K562 (cell line): ENCODE data around the gene LRP10. TPM values are rescaled to one million over a fixed set of nuclear protein-coding genes. Genes with fewer than 3 reads are reported as not detected.

Experiments
- CHD4 ChIP-seq: fragments of 200-600 bp; sonication (generic); IDR thresholded peaks from 3 replicates; pipeline ENCODE4 v1.6.1; 2012; ENCODE audit warnings: low read depth, mild to moderate bottlenecking, mixed read lengths, low read length, inconsistent platforms; ENCODE audit not compliant: insufficient read depth, insufficient replicate concordance, poor library complexity, severe bottlenecking
- FOSL1 ChIP-seq: fragments of 200-800 bp; sonication (Bioruptor generic); conservative IDR thresholded peaks from 2 replicates; pipeline ENCODE4 v1.6.1; 2016; ENCODE audit warnings: missing genetic modification characterization, missing compliant biosample characterization
- FOXM1 ChIP-seq, 2 experiments: fragments of 450-650 bp in 1 of 2; sonication (generic) in 1 of 2; formaldehyde crosslinking in 1 of 2; IDR thresholded peaks; 2 replicates each; pipeline versions ENCODE4 v1.6.1 to v1.9.0; 2017 to 2022; ENCODE audit warnings: low read depth in 2 of 2, mild to moderate bottlenecking in 2 of 2, missing genetic modification reagents in 1 of 2, moderate library complexity in 1 of 2
- HBP1 ChIP-seq: fragments of 450-650 bp; formaldehyde crosslinking; IDR thresholded peaks from 2 replicates; pipeline ENCODE4 v1.4.0; 2022; ENCODE audit warnings: missing genetic modification characterization
- HDAC1 ChIP-seq, 2 experiments: fragments of 450-650 bp; IDR thresholded peaks; 2 replicates each; pipeline ENCODE4 v1.6.1; 2016 to 2017; ENCODE audit warnings: inconsistent platforms in 1 of 2, mild to moderate bottlenecking in 1 of 2, moderate library complexity in 1 of 2
- HLTF ChIP-seq: fragments of 450-650 bp; IDR thresholded peaks from 2 replicates; pipeline ENCODE4 v1.6.1; 2016
- KDM5B ChIP-seq: fragments of 200-600 bp; sonication (generic); IDR thresholded peaks from 2 replicates; pipeline ENCODE4 v1.6.1; 2012; ENCODE audit warnings: low read depth, mild to moderate bottlenecking, moderate library complexity, low read length, control low read depth, inconsistent platforms; ENCODE audit not compliant: insufficient replicate concordance
- MAX ChIP-seq: sonication (generic); formaldehyde crosslinking; IDR thresholded peaks from 2 replicates; pipeline ENCODE4 v1.9.0; 2022; ENCODE audit warnings: mild to moderate bottlenecking, missing genetic modification reagents
- MBD2 ChIP-seq: sonication (generic); IDR thresholded peaks from 2 replicates; pipeline ENCODE4 v1.6.1; 2016; ENCODE audit warnings: low read depth, borderline replicate concordance
- NKRF ChIP-seq: fragments of 450-650 bp; IDR thresholded peaks from 2 replicates; pipeline ENCODE4 v1.6.1; 2016; ENCODE audit warnings: borderline replicate concordance
- PHF20 ChIP-seq: fragments of 450-650 bp; IDR thresholded peaks from 2 replicates; pipeline ENCODE4 v1.6.1; 2018; ENCODE audit not compliant: partially characterized antibody
- PHF21A ChIP-seq: fragments of 450-650 bp; IDR thresholded peaks from 2 replicates; pipeline ENCODE4 v1.6.1; 2017; ENCODE audit warnings: low read depth, borderline replicate concordance
- PHTF2 ChIP-seq: fragments of 250-450 bp; sonication (Bioruptor Pico); IDR thresholded peaks from 2 replicates; pipeline ENCODE4 v1.5.0; 2021; ENCODE audit warnings: mild to moderate bottlenecking
- PURB ChIP-seq: sonication (generic); formaldehyde crosslinking; IDR thresholded peaks from 2 replicates; pipeline ENCODE4 v1.9.0; 2021; ENCODE audit warnings: low read depth, mild to moderate bottlenecking, missing genetic modification reagents
- RBM39 ChIP-seq: fragments of 200-400 bp; formaldehyde crosslinking; optimal IDR thresholded peaks from 2 replicates; pipeline ENCODE3; 2018; ENCODE audit warnings: low read depth, low read length
- TAL1 ChIP-seq: fragments of 450-650 bp; IDR thresholded peaks from 2 replicates; pipeline ENCODE4 v1.6.1; 2016; ENCODE audit warnings: mild to moderate bottlenecking
- TCFL5 ChIP-seq: fragments of 250-450 bp; sonication (Bioruptor Pico); conservative IDR thresholded peaks from 2 replicates; pipeline ENCODE4 v1.6.1; 2021; ENCODE audit warnings: mild to moderate bottlenecking, moderate library complexity, matching md5 sums
- ZNF384 ChIP-seq: IDR thresholded peaks from 2 replicates; pipeline ENCODE4 v1.6.1; 2012; ENCODE audit warnings: low read depth, low read length, improper control_type of control experiment
- ZNF592 ChIP-seq: fragments of 450-650 bp; IDR thresholded peaks from 2 replicates; pipeline ENCODE4 v1.6.1; 2017; ENCODE audit warnings: antibody characterized with exemption, mild to moderate bottlenecking
- ZNF699 ChIP-seq: fragments of 250-450 bp; sonication (Bioruptor Pico); IDR thresholded peaks from 2 replicates; pipeline ENCODE4 v1.8.0; 2021; ENCODE audit warnings: mild to moderate bottlenecking, moderate library complexity; ENCODE audit not compliant: insufficient replicate concordance
- polyA plus RNA-seq, 8 experiments: library from polyadenylated mRNA; depleted of rRNA in 4 of 8; stranded (reverse) in 5 of 8; unstranded in 3 of 8; fragments of >200 nt; fragmentation: Nextera tagmentation in 2 of 8; fragmentation: Illumina TruSeq in 1 of 8; extraction: Ambion mirVana in 2 of 8; extraction: Trizol in 1 of 8; gene quantifications; 2 replicates each; pipeline versions ENCODE4 v1.2.1 to v1.2.3, GENCODE V29; 2011 to 2014; ENCODE audit warnings: inconsistent platforms in 1 of 8, missing spikeins in 1 of 8
- total RNA-seq, 7 experiments: library from RNA; depleted of rRNA in 6 of 7; stranded (reverse); fragments of >200 nt in 6 of 7; fragmentation: Illumina TruSeq in 2 of 7; extraction: Trizol in 2 of 7; gene quantifications; 2 replicates each; pipeline versions ENCODE4 v1.2.1 to v1.2.3, GENCODE V29; 2011 to 2021; ENCODE audit warnings: low replicate concordance in 1 of 7

The LRP10 gene
- total and polyA plus RNA-seq, 9 of the 15 experiments (the other 6 are each of a cell fraction or from before 2014, with no cell fraction given) = 1.3 to 45.5 (median 10.9) TPM

GRCh38 chr14:22887260-22887989 is 15.9 kb downstream of the LRP10 start (continued):
- TF ChIP-seq HBP1 (CRISPR knock-in tag) (no peak), PHF21A (no peak), ZNF699 (no peak), PHF20 (no peak), TAL1 (no peak), ZNF592 (0 out of 2 replicates have a peak, but pooled peaks have one; percentile 16), KDM5B (peak; percentile 40), NKRF (0 out of 2 replicates have a peak, but pooled peaks have one; percentile 18), CHD4 (no peak), MAX (CRISPR knock-in tag) (0 out of 2 replicates have a peak, but pooled peaks have one; percentile 25), ZNF384 (no peak), FOXM1 (IDR thresholded peaks at IDR 0.05; ENCODE audit: low read depth) (peak; percentile 90), FOXM1 (CRISPR knock-in tag; IDR thresholded peaks at IDR 0.05; ENCODE audit: low read depth) (no peak), PHTF2 (CRISPR knock-in tag) (no peak), HDAC1 (IDR thresholded peaks at IDR 0.05) (no peak), HLTF (no peak), TCFL5 (CRISPR knock-in tag) (no peak), MBD2 (no peak), RBM39 (no peak), FOSL1 (tag) (no peak), PURB (CRISPR knock-in tag) (no peak)
